Prostate gland (tissue), 2 donors: ENCODE measurements around the gene PKNOX2.

Source experiments
- POLR2A ChIP-seq: fragments of 450-650 bp; IDR thresholded peaks from one replicate; pipeline ENCODE4 v1.6.1; 2016; ENCODE audit warnings: antibody characterized with exemption, mild to moderate bottlenecking
- POLR2AphosphoS5 ChIP-seq: sonication (generic); formaldehyde crosslinking; IDR thresholded peaks from one replicate; pipeline ENCODE4 v1.6.1; 2017; ENCODE audit warnings: antibody characterized with exemption
- TF ChIP-seq, protein P1 (sequence below), 4 experiments: fragments of 200-600 bp in 2 of 4; fragments of 450-650 bp in 2 of 4; sonication (generic) in 2 of 4; IDR thresholded peaks; 1 replicate in 3 of 4; 2 replicates in 1 of 4; pipeline ENCODE4 v1.5.1; 2016 to 2019; ENCODE audit warnings: antibody characterized with exemption in 4 of 4, mild to moderate bottlenecking in 2 of 4, moderate library complexity in 2 of 4

DNA sequence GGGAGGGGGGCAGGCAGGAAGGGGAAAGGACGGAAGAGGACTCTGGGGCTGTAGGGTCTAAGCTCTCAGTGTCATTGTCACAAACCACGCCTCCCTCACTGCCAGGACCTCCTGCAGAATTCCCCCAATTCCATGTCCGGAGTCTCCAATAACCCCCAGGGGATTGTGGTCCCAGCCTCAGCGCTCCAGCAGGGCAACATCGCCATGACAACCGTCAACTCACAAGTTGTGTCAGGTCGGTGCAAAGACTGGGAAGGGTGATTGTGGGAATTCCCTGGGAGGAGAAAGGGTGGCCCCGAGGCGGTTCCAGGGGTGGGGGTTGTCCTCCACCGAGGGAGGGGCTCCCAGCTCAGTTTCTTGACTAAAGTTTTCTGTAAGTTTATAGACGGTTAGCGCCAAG lies 245.5 kb downstream of the PKNOX2 start:
- no peak for TF ChIP-seq POLR2A
- TF ChIP-seq POLR2AphosphoS5, result no peak
- TF ChIP-seq, protein P1, sequence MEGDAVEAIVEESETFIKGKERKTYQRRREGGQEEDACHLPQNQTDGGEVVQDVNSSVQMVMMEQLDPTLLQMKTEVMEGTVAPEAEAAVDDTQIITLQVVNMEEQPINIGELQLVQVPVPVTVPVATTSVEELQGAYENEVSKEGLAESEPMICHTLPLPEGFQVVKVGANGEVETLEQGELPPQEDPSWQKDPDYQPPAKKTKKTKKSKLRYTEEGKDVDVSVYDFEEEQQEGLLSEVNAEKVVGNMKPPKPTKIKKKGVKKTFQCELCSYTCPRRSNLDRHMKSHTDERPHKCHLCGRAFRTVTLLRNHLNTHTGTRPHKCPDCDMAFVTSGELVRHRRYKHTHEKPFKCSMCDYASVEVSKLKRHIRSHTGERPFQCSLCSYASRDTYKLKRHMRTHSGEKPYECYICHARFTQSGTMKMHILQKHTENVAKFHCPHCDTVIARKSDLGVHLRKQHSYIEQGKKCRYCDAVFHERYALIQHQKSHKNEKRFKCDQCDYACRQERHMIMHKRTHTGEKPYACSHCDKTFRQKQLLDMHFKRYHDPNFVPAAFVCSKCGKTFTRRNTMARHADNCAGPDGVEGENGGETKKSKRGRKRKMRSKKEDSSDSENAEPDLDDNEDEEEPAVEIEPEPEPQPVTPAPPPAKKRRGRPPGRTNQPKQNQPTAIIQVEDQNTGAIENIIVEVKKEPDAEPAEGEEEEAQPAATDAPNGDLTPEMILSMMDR (IDR thresholded peaks at IDR 0.05), result no peak
